MM.1S (cell line): ENCODE measurements around the gene PIGT.

ENCODE experiments used
- DNase-seq: peaks from one replicate; pipeline ENCODE4 v3.0.0-alpha.2; 2015
- H2AFZ ChIP-seq: fragments of 300-600 bp; sonication (generic); 2 replicates; pipeline ENCODE4 v1.6.0; 2016; ENCODE audit warnings: antibody characterized with exemption, low read length
- H3F3A ChIP-seq: fragments of 300-600 bp; sonication (generic); 2 replicates; pipeline ENCODE4 v1.6.1; 2016; ENCODE audit warnings: mild to moderate bottlenecking, antibody characterized with exemption, low read length, moderate library complexity, mixed read lengths; ENCODE audit not compliant: insufficient read depth
- H3K27ac ChIP-seq: fragments of 300-600 bp; sonication (generic); 2 replicates; pipeline ENCODE4 v1.5.1; 2016; ENCODE audit warnings: mild to moderate bottlenecking, low read length
- H3K27me3 ChIP-seq: fragments of 300-600 bp; sonication (generic); replicated peaks from 2 replicates; pipeline ENCODE4 v1.6.0; 2016; ENCODE audit warnings: low read length; ENCODE audit not compliant: insufficient read depth
- H3K36me3 ChIP-seq: fragments of 300-600 bp; sonication (generic); replicated peaks from 2 replicates; pipeline ENCODE4 v1.6.1; 2016; ENCODE audit warnings: mild to moderate bottlenecking, low read length, mixed read lengths; ENCODE audit not compliant: insufficient read depth
- H3K4me1 ChIP-seq: fragments of 300-600 bp; sonication (generic); 2 replicates; pipeline ENCODE4 v1.6.1; 2016; ENCODE audit warnings: low read length, mixed read lengths
- H3K4me2 ChIP-seq: fragments of 300-600 bp; sonication (generic); 2 replicates; pipeline ENCODE4 v1.6.0; 2016; ENCODE audit warnings: low read depth, low read length
- H3K4me3 ChIP-seq: fragments of 300-600 bp; sonication (generic); 2 replicates; pipeline ENCODE4 v1.5.1; 2016; ENCODE audit warnings: low read length, mixed read lengths
- H3K79me2 ChIP-seq: fragments of 300-600 bp; sonication (generic); 2 replicates; pipeline ENCODE4 v1.6.1; 2016; ENCODE audit warnings: mixed run types, low read length, mixed read lengths
- H3K9ac ChIP-seq: fragments of 300-600 bp; sonication (generic); 2 replicates; pipeline ENCODE4 v1.6.1; 2016; ENCODE audit warnings: low read length, mixed read lengths
- H3K9me2 ChIP-seq: fragments of 300-600 bp; sonication (generic); replicated peaks from 2 replicates; pipeline ENCODE4 v1.6.1; 2016; ENCODE audit warnings: mild to moderate bottlenecking, low read length, mixed read lengths; ENCODE audit not compliant: insufficient read depth
- H3K9me3 ChIP-seq: fragments of 300-600 bp; sonication (generic); replicated peaks from 2 replicates; pipeline ENCODE4 v1.6.1; 2016; ENCODE audit warnings: mild to moderate bottlenecking, low read length, mixed read lengths; ENCODE audit not compliant: insufficient read depth
- H4K20me1 ChIP-seq: fragments of 300-600 bp; sonication (generic); 2 replicates; pipeline ENCODE4 v1.6.1; 2016; ENCODE audit warnings: mild to moderate bottlenecking, low read length, moderate library complexity, mixed read lengths; ENCODE audit not compliant: insufficient read depth
- CTCF ChIP-seq: fragments of 300-600 bp; sonication (generic); IDR thresholded peaks from 2 replicates; pipeline ENCODE4 v1.5.1; 2016; ENCODE audit warnings: antibody characterized with exemption, low read length, mixed read lengths
- EZH2 ChIP-seq: fragments of 300-600 bp; sonication (generic); optimal IDR thresholded peaks from 2 replicates; pipeline ENCODE3; 2017; ENCODE audit warnings: low read depth, mild to moderate bottlenecking, antibody characterized with exemption, low read length, mixed read lengths
- EZH2phosphoT487 ChIP-seq: fragments of 300-600 bp; sonication (generic); IDR thresholded peaks from 2 replicates; pipeline ENCODE4 v1.6.1; 2018; ENCODE audit warnings: antibody characterized with exemption, low read length

PIGT gene

GRCh38 chr20:45413479-45413878, 2.5 kb upstream of the PIGT start:
- no peaks in the 10 kb centered on the region for H3K9me2 ChIP-seq
- H3K79me2 ChIP-seq, result peaks cover 29% of the 10 kb centered on the region
- H3F3A ChIP-seq, result no peaks in the 10 kb centered on the region
- no peak overlapping the region for H3K4me3 ChIP-seq
- H3K4me2 ChIP-seq, result no peak overlapping the region
- no peaks in the 10 kb centered on the region for H4K20me1 ChIP-seq
- DNase-seq, result no peak
- no peak overlapping the region for H2AFZ ChIP-seq
- no peak overlapping the region for H3K9ac ChIP-seq
- no peaks in the 10 kb centered on the region for H3K27me3 ChIP-seq
- no peaks in the 10 kb centered on the region for H3K9me3 ChIP-seq
- H3K4me1 ChIP-seq, result peaks cover 16% of the 10 kb centered on the region
- no peaks in the 10 kb centered on the region for H3K36me3 ChIP-seq
- no peak overlapping the region for H3K27ac ChIP-seq
- TF ChIP-seq EZH2 (no peak), CTCF (no peak), EZH2phosphoT487 (no peak)

GRCh38 chr20:45416917-45417316, 976 bp downstream of the PIGT start:
- Histone ChIP-seq H3K4me2 (peak overlapping the region; percentile 87), H3K79me2 (peaks cover 43% of the 10 kb centered on the region), H3K27ac (no peak overlapping the region), H3K9ac (peak overlapping the region; percentile 94; the same call in 1 of the 2 replicates), H3K27me3 (no peaks in the 10 kb centered on the region), H3F3A (no peaks in the 10 kb centered on the region), H4K20me1 (no peaks in the 10 kb centered on the region), H2AFZ (no peak overlapping the region), H3K4me3 (peak overlapping the region; percentile 100), H3K9me3 (no peaks in the 10 kb centered on the region), H3K4me1 (peaks cover 16% of the 10 kb centered on the region), H3K9me2 (no peaks in the 10 kb centered on the region), H3K36me3 (0 out of 2 replicates have a peak, but pooled peaks cover 10% of the 10 kb centered on the region)
- TF ChIP-seq CTCF (no peak), EZH2phosphoT487 (no peak), EZH2 (no peak)
- DNase-seq, result no peak

GRCh38 chr20:45419188-45420091, 3.5 kb downstream of the PIGT start:
- Histone ChIP-seq H2AFZ (no peak overlapping the region), H3K27me3 (no peaks in the 10 kb centered on the region), H3F3A (no peaks in the 10 kb centered on the region), H3K79me2 (peaks cover 43% of the 10 kb centered on the region), H3K4me1 (peaks cover 16% of the 10 kb centered on the region), H3K4me2 (no peak overlapping the region), H3K9me2 (no peaks in the 10 kb centered on the region), H3K36me3 (0 out of 2 replicates have a peak, but pooled peaks cover 10% of the 10 kb centered on the region), H3K9me3 (no peaks in the 10 kb centered on the region), H4K20me1 (no peaks in the 10 kb centered on the region), H3K9ac (no peak overlapping the region), H3K4me3 (no peak overlapping the region), H3K27ac (no peak overlapping the region)
- TF ChIP-seq EZH2phosphoT487, result no peak
- no peak for TF ChIP-seq CTCF
- TF ChIP-seq EZH2, result no peak
- DNase-seq, result no peak
